A204.1 (cell line): Measurements from ENCODE around the gene BEND6.
"Not testable (repeated sequence)": the region's sequence is repeated elsewhere in the genome, so short reads cannot be mapped to it uniquely, and the experiment has no call there.

Experiments used
- FAIRE-seq: peaks from 2 replicates; lab custom pipeline; 2012; peaks lifted over from hg19 to GRCh38; lab: Jason Lieb, UNC

The BEND6 gene

GRCh38 chr6:56984361-56984760 lies 29.5 kb downstream of the BEND6 start:
- FAIRE-seq: no peak

- FAIRE-seq: no peak
Measured at GRCh38 chr6:56984884-56985283, 30.0 kb downstream of the BEND6 start.

GRCh38 chr6:56986611-56987010 lies 31.7 kb downstream of the BEND6 start:
- FAIRE-seq: no peak

- FAIRE-seq: no peak
Measured at GRCh38 chr6:56988145-56988544, 33.2 kb downstream of the BEND6 start.

GRCh38 chr6:56992036-56992435 lies 37.1 kb downstream of the BEND6 start:
- no peak for FAIRE-seq

- FAIRE-seq: peak; percentile 11
Measured at GRCh38 chr6:56992703-56993102, 37.8 kb downstream of the BEND6 start.

GRCh38 chr6:56995347-56995902 lies 40.5 kb downstream of the BEND6 start:
- FAIRE-seq: no peak

GRCh38 chr6:56996401-56996800 lies 41.5 kb downstream of the BEND6 start:
- FAIRE-seq: no peak

GRCh38 chr6:56999049-56999448 lies 44.1 kb downstream of the BEND6 start:
- FAIRE-seq: no peak

GRCh38 chr6:56999748-57000147 lies 44.8 kb downstream of the BEND6 start:
- FAIRE-seq: not testable (repeated sequence)

- no peak for FAIRE-seq
Measured at GRCh38 chr6:57002197-57002596, 47.3 kb downstream of the BEND6 start.

GRCh38 chr6:57004292-57004691 lies 49.4 kb downstream of the BEND6 start:
- FAIRE-seq: no peak

GRCh38 chr6:57006101-57006500 lies 51.2 kb downstream of the BEND6 start:
- FAIRE-seq: no peak

GRCh38 chr6:57008069-57008468 lies 53.2 kb downstream of the BEND6 start:
- not testable (repeated sequence) for FAIRE-seq

GRCh38 chr6:57013521-57013926 lies 58.6 kb downstream of the BEND6 start:
- no peak for FAIRE-seq

GRCh38 chr6:57017069-57017468 lies 62.2 kb downstream of the BEND6 start:
- no peak for FAIRE-seq

GRCh38 chr6:57017841-57018240 lies 62.9 kb downstream of the BEND6 start:
- FAIRE-seq: no peak

- FAIRE-seq: no peak
Measured at GRCh38 chr6:57019434-57019833, 64.5 kb downstream of the BEND6 start.

GRCh38 chr6:57021086-57021720 lies 66.3 kb downstream of the BEND6 start:
- peak; percentile 97 for FAIRE-seq

GRCh38 chr6:57024321-57024720 lies 69.4 kb downstream of the BEND6 start:
- no peak for FAIRE-seq

GRCh38 chr6:57024775-57025174 lies 69.9 kb downstream of the BEND6 start:
- no peak for FAIRE-seq

- no peak for FAIRE-seq
Measured at GRCh38 chr6:57026001-57026400, 71.1 kb downstream of the BEND6 start.

- FAIRE-seq: no peak
Measured at GRCh38 chr6:57027301-57027700, 72.4 kb downstream of the BEND6 start.

- FAIRE-seq: no peak
Measured at GRCh38 chr6:57029213-57029612, 74.3 kb downstream of the BEND6 start.
